ENCODE results near the gene SPECC1L.

Gene SPECC1L

GRCh38 chr22:24401931-24402367 is 131.3 kb downstream of the SPECC1L start:
- in situ Hi-C loops (cut with HindIII; ENCODE audit: low sequenced_read_pairs) = no loop called here
- TF ChIP-seq CTCF (IDR thresholded peaks at IDR 0.05; ENCODE audit: low read depth, low read length) = no peak

GRCh38 chr22:24402460-24403192 is 132.0 kb downstream of the SPECC1L start:
- DNase-seq (ENCODE audit: low read depth, low spot score) = peak; percentile 89
- in situ Hi-C loops (cut with HindIII; ENCODE audit: low sequenced_read_pairs) = no loop called here
- TF ChIP-seq CTCF (IDR thresholded peaks at IDR 0.05; ENCODE audit: low read depth, low read length) = no peak
- H3K4me3 ChIP-seq (ENCODE audit: low read depth, low read length) = no peak overlapping the region

More at GRCh38 chr22:24401931-24402367, 131.3 kb downstream of the SPECC1L start:
- H3K4me3 ChIP-seq (ENCODE audit: low read depth, low read length) = no peak overlapping the region
- DNase-seq (ENCODE audit: low read depth, low spot score) = no peak

GRCh38 chr22:24403346-24403745 is 132.7 kb downstream of the SPECC1L start:
- DNase-seq (ENCODE audit: low read depth, low spot score) = no peak
- no peak for TF ChIP-seq CTCF (IDR thresholded peaks at IDR 0.05; ENCODE audit: low read depth, low read length)
- in situ Hi-C loops (cut with HindIII; ENCODE audit: low sequenced_read_pairs) = no loop called here

GRCh38 chr22:24404561-24405275 is 134.1 kb downstream of the SPECC1L start:
- TF ChIP-seq CTCF (IDR thresholded peaks at IDR 0.05; ENCODE audit: low read depth, low read length) = no peak
- in situ Hi-C loops (cut with HindIII; ENCODE audit: low sequenced_read_pairs) = no loop called here
- H3K4me3 ChIP-seq (ENCODE audit: low read depth, low read length) = no peak overlapping the region
- DNase-seq (ENCODE audit: low read depth, low spot score) = no peak

More at GRCh38 chr22:24403346-24403745, 132.7 kb downstream of the SPECC1L start:
- H3K4me3 ChIP-seq (ENCODE audit: low read depth, low read length) = no peak overlapping the region

- TF ChIP-seq CTCF (IDR thresholded peaks at IDR 0.05; ENCODE audit: low read depth, low read length) = no peak
- no peak for DNase-seq (ENCODE audit: low read depth, low spot score)
- in situ Hi-C loops (cut with HindIII; ENCODE audit: low sequenced_read_pairs) = no loop called here
- no peak overlapping the region for H3K4me3 ChIP-seq (ENCODE audit: low read depth, low read length)
Observed at GRCh38 chr22:24405631-24406321, 135.1 kb downstream of the SPECC1L start.

All from astrocyte of the spinal cord (primary cell).